Pancreas (tissue), 10 donors: ENCODE measurements around the gene FOXB2. TPM values are rescaled to one million over a fixed set of nuclear protein-coding genes. Genes with fewer than 3 reads are reported as not detected.
"Not testable (repeated sequence)": the region's sequence is repeated elsewhere in the genome, so short reads cannot be mapped to it uniquely, and the experiment has no call there.

ENCODE experiments used
- ATAC-seq, 4 donors: fragments of 200-7000 bp; cut with Tn5 transposase; one replicate each; pipeline versions ENCODE4 v1.8.0 to v1.9.1; 2020; ENCODE audit warnings: mild to moderate bottlenecking in 4 of 4, moderate library complexity in 4 of 4
- DNase-seq, 6 donors: peaks; one replicate each; pipeline ENCODE4 v3.0.0-alpha.2; 2020
- FAIRE-seq: peaks from 2 replicates; lab custom pipeline; 2012; peaks lifted over from hg19 to GRCh38; lab: Jason Lieb, UNC
- H3K27ac ChIP-seq, 4 donors: fragments of 200-600 bp; sonication (generic); 1 replicate in 3 of 4; 2 replicates in 1 of 4; pipeline versions ENCODE4 v1.5.0 to v1.8.0; 2020
- H3K27me3 ChIP-seq, 4 donors: fragments of 200-600 bp; one replicate each; pipeline ENCODE4 v1.8.0; 2021
- H3K36me3 ChIP-seq, 3 donors: fragments of 200-600 bp; sonication (generic) in 1 of 3; one replicate each; pipeline versions ENCODE4 v1.5.0 to v1.8.0; 2020 to 2021
- H3K4me1 ChIP-seq, 3 donors: fragments of 200-600 bp; one replicate each; pipeline ENCODE4 v1.8.0; 2021
- H3K4me3 ChIP-seq, 4 donors: fragments of 200-600 bp; sonication (generic) in 2 of 4; one replicate each; pipeline versions ENCODE4 v1.5.0 to v1.8.0; 2020 to 2021
- H3K9me3 ChIP-seq, 4 donors: fragments of 200-600 bp; one replicate each; pipeline ENCODE4 v1.8.0; 2021
- CTCF ChIP-seq, 4 donors: fragments of 200-600 bp; sonication (generic) in 3 of 4; IDR thresholded peaks; one replicate each; pipeline versions ENCODE4 v1.5.0 to v1.8.0; 2021; ENCODE audit warnings: antibody characterized with exemption in 4 of 4
- WGBS, 2 donors: extraction: QIAGEN DNeasy Blood & Tissue Kit; methylation state at CpG; one replicate each; pipeline ENCODE4 v1.1.7; 2013; 5-methylcytosine and 5-hydroxymethylcytosine counted together
- intact Hi-C, 3 donors: fragments of 100-400 bp; cut with DNase I; formaldehyde crosslinking; loops; one replicate each; pipeline versions ENCODE4 v1.11.1 to v1.14.2; 2022
- polyA plus RNA-seq, 2 donors: library from polyadenylated mRNA; stranded (reverse); fragments of 200-250 nt; gene quantifications; one replicate each; pipeline ENCODE4 v1.2.3, GENCODE V29; 2013
- total RNA-seq, 6 donors: library from RNA; stranded (reverse); fragmentation: NEBNext Ultra II Directional in 4 of 6; extraction: Animal tissue kit (Norgen Biotek cat#: 25700) in 4 of 6; gene quantifications; one replicate each; pipeline versions ENCODE4 v1.2.1 to v1.2.4, GENCODE V29; 2021 to 2023
- donor health status: healthy with polysubstance abuse.
- donor health status: DM: no; HTN: no; CAD: no; lungs with moderate emphysema.
- donor health status: DM: no; HTN: no; CAD: no.
- donor health status: control.
- donor health status: control.
- donor health status: Bipolar disorder and iron deficiency.
- donor health status: DM: yes; HTN: yes; CAD: no.
- donor health status: DM: no; HTN: no; CAD: no.
- donor health status: DM: no; HTN: no; CAD: no.
- donor health status: DM: yes; HTN: yes; CAD: no.

The FOXB2 gene
- total and polyA plus RNA-seq, 8 donors, result not detected

- H3K27me3 ChIP-seq, result no peaks in the 10 kb centered on the region
- no peak overlapping the region for H3K27ac ChIP-seq
- DNase-seq, result no peak
- no peaks in the 10 kb centered on the region for H3K36me3 ChIP-seq
- no peak overlapping the region for H3K4me3 ChIP-seq
- H3K4me1 ChIP-seq, result no peaks in the 10 kb centered on the region
- TF ChIP-seq CTCF (IDR thresholded peaks at IDR 0.05), result no peak
- 62 to 77% methylated on average over 7 of the region's 7 CpGs for WGBS, 2 donors
- FAIRE-seq, result no peak
- no peak for ATAC-seq
- intact Hi-C loops, result no loop called here
- no peaks in the 10 kb centered on the region for H3K9me3 ChIP-seq
These were observed 20.9 kb downstream of the FOXB2 start for GRCh38 chr9:77040340-77040739.

DNA sequence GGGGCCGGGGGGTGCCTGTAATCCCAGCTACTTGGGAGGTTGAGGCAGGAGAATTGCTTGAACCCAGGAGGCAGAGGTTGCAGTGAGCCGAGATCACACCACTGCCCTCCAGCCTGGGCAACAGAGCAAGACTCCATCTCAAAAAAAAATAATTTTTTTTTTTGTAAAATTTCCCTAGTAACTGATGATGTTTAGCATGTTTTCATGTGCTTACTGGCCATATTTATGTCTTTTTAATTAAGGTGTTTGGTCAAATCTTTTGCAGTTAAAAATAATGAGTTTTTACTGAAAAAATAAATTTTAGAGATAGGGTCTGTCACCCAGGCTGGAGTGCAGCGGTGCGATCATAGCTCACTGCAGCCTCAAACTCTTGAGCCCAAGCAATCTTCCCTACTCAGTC is 24.3 kb downstream of the FOXB2 start:
- intact Hi-C loops, H3K9me3 ChIP-seq, H3K4me1 ChIP-seq, FAIRE-seq, H3K27ac ChIP-seq, H3K4me3 ChIP-seq, H3K27me3 ChIP-seq, DNase-seq, H3K36me3 ChIP-seq, ATAC-seq: not testable (repeated sequence)
- 78 to 82% methylated on average over 4 of the region's 4 CpGs for WGBS, 2 donors

GRCh38 chr9:77060681-77061080 is 41.2 kb downstream of the FOXB2 start:
- FAIRE-seq, H3K4me3 ChIP-seq, H3K27me3 ChIP-seq, H3K27ac ChIP-seq, H3K4me1 ChIP-seq, H3K36me3 ChIP-seq, DNase-seq, intact Hi-C loops, H3K9me3 ChIP-seq, ATAC-seq: not testable (repeated sequence)
- WGBS, 2 donors, result 83 to 95% methylated on average over 18 to 25 of the region's 31 CpGs

- no peak for TF ChIP-seq CTCF (IDR thresholded peaks at IDR 0.05)
- intact Hi-C loops, result no loop called here
- Histone ChIP-seq H3K36me3 (no peaks in the 10 kb centered on the region), H3K4me3 (no peak overlapping the region), H3K9me3 (no peaks in the 10 kb centered on the region), H3K27ac (no peak overlapping the region), H3K27me3 (no peaks in the 10 kb centered on the region), H3K4me1 (no peaks in the 10 kb centered on the region)
- no peak for ATAC-seq
- FAIRE-seq, result no peak
- DNase-seq, result no peak
- 53 to 63% methylated on average over 6 of the region's 6 CpGs for WGBS, 2 donors
These were observed 44.3 kb downstream of the FOXB2 start for GRCh38 chr9:77063645-77064285.

- ATAC-seq (no peak), DNase-seq (no peak), FAIRE-seq (no peak)
- intact Hi-C loops, result no loop called here
- no peaks in the 10 kb centered on the region for H3K9me3 ChIP-seq
- H3K27me3 ChIP-seq, result no peaks in the 10 kb centered on the region
- 0 to 2% methylated on average over 1 of the region's 1 CpG for WGBS, 2 donors
- H3K4me1 ChIP-seq, result no peaks in the 10 kb centered on the region
- H3K27ac ChIP-seq, result no peak overlapping the region
- H3K36me3 ChIP-seq, result no peaks in the 10 kb centered on the region
- TF ChIP-seq CTCF (IDR thresholded peaks at IDR 0.05), result no peak
- no peak overlapping the region for H3K4me3 ChIP-seq
These were observed 46.9 kb downstream of the FOXB2 start for GRCh38 chr9:77066388-77066787.

Other genes starting within 250 kb of the FOXB2 start
- 10 to 100 TPM in 1 of 6 donors, 1 to 10 TPM in 5; 1.4 to 13.5 (median 4.5) TPM for gene PRUNE2, start 113.5 kb upstream of the FOXB2 start, total RNA-seq
- 10 to 100 TPM in 1 of 2 donors, 1 to 10 TPM in 1; 3.6 to 19.1 TPM for gene PRUNE2, start 113.5 kb upstream of the FOXB2 start, polyA plus RNA-seq
- gene VPS13A, start 157.9 kb downstream of the FOXB2 start, total RNA-seq, result 10 to 100 TPM in 5 of 6 donors, 1 to 10 TPM in 1; 7.4 to 19.0 (median 15.6) TPM
- 10 to 100 TPM; 13.6 to 19.1 TPM for gene VPS13A, start 157.9 kb downstream of the FOXB2 start, polyA plus RNA-seq